ENCODE results near the gene ATP1B1.

DNA sequence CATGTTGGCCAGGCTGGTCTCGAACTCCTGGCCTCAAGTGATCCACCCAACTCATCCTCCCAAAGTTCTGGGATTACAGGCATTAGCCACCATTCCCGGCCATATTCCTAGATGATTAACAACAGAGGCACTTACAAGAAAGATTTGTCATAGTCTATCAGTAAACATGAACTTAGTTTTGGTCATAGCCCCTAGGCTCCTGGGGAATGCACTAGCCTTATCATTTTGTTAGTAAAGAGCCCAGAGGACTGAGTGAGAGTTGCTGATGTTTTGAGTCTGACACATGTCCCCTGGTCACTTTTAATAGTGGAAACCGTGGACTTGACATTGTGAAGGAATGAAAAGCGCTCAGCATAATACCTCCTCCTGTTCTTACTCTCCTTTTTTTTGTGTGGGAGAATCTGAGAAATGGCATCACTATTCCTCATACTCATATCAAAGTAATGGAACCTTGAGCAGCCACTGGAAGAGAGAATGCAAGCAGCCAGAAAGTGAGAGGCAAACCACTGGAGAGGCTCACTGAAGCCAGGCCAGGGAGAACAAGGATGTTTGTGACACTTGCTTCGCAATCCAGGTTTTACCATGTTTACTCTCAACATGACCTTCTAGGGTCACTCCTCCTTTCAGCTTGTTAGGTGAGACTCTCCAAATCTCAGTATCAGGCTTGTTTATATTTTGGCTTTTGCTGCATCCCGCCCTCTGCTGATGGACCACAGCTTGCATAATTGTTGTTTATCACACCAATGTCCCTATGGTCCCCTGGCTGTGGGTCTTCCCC lies 14.8 kb downstream of the ATP1B1 start:
- TF ChIP-seq, protein P1, sequence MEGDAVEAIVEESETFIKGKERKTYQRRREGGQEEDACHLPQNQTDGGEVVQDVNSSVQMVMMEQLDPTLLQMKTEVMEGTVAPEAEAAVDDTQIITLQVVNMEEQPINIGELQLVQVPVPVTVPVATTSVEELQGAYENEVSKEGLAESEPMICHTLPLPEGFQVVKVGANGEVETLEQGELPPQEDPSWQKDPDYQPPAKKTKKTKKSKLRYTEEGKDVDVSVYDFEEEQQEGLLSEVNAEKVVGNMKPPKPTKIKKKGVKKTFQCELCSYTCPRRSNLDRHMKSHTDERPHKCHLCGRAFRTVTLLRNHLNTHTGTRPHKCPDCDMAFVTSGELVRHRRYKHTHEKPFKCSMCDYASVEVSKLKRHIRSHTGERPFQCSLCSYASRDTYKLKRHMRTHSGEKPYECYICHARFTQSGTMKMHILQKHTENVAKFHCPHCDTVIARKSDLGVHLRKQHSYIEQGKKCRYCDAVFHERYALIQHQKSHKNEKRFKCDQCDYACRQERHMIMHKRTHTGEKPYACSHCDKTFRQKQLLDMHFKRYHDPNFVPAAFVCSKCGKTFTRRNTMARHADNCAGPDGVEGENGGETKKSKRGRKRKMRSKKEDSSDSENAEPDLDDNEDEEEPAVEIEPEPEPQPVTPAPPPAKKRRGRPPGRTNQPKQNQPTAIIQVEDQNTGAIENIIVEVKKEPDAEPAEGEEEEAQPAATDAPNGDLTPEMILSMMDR (optimal IDR thresholded peaks at IDR 0.05 in 1 of 3, IDR thresholded peaks at IDR 0.05 in 1 of 3, conservative IDR thresholded peaks at IDR 0.05 in 1 of 3; ENCODE audit: extremely low read depth in 1 of 3, insufficient read depth in 2 of 3, low read length in 3 of 3) = no peak
- no peak for TF ChIP-seq EZH2 (IDR thresholded peaks at IDR 0.05; ENCODE audit: low read length)
